Suprapubic skin (tissue), 4 donors: ENCODE data around the gene BHLHA15.

Experiments
- CTCF ChIP-seq, 2 donors: fragments of 200-600 bp in 1 of 2; fragments of 450-650 bp in 1 of 2; sonication (generic) in 1 of 2; IDR thresholded peaks; one replicate each; pipeline ENCODE4 v1.5.1; 2016 to 2019; ENCODE audit warnings: antibody characterized with exemption in 2 of 2, mild to moderate bottlenecking in 1 of 2, moderate library complexity in 1 of 2
- EP300 ChIP-seq: sonication (generic); formaldehyde crosslinking; IDR thresholded peaks from one replicate; pipeline ENCODE4 v1.6.1; 2017; ENCODE audit warnings: antibody characterized with exemption
- POLR2A ChIP-seq, 2 donors: fragments of 450-650 bp; IDR thresholded peaks; one replicate each; pipeline ENCODE4 v1.6.1; 2017; ENCODE audit warnings: antibody characterized with exemption in 2 of 2, mild to moderate bottlenecking in 2 of 2, moderate library complexity in 2 of 2
- POLR2AphosphoS5 ChIP-seq, 3 donors: sonication (generic); formaldehyde crosslinking; IDR thresholded peaks; one replicate each; pipeline ENCODE4 v1.6.1; 2017; ENCODE audit warnings: antibody characterized with exemption in 3 of 3

GRCh38 chr7:98205162-98205845 is 5.9 kb upstream of the BHLHA15 start:
- TF ChIP-seq POLR2AphosphoS5 (IDR thresholded peaks at IDR 0.05) (no peak), CTCF (IDR thresholded peaks at IDR 0.05) (no peak), POLR2A (IDR thresholded peaks at IDR 0.05) (no peak), EP300 (no peak)
